A673 (cell line): Measurements from ENCODE around the gene WDR59.

ENCODE experiments used
- EZH2 ChIP-seq: fragments of 200-600 bp; sonication (generic); IDR thresholded peaks from 2 replicates; pipeline ENCODE4 v1.6.1; 2017; ENCODE audit warnings: borderline replicate concordance, low read depth, mild to moderate bottlenecking, mixed read lengths, antibody characterized with exemption, low read length; ENCODE audit not compliant: poor library complexity, severe bottlenecking
- TF ChIP-seq, protein P1 (sequence below): fragments of 300-800, 200-600 bp; sonication (generic); conservative IDR thresholded peaks from 2 replicates; pipeline ENCODE4 v1.5.1; 2017; ENCODE audit warnings: low read depth, mild to moderate bottlenecking, antibody characterized with exemption, low read length, moderate library complexity, mixed read lengths

DNA sequence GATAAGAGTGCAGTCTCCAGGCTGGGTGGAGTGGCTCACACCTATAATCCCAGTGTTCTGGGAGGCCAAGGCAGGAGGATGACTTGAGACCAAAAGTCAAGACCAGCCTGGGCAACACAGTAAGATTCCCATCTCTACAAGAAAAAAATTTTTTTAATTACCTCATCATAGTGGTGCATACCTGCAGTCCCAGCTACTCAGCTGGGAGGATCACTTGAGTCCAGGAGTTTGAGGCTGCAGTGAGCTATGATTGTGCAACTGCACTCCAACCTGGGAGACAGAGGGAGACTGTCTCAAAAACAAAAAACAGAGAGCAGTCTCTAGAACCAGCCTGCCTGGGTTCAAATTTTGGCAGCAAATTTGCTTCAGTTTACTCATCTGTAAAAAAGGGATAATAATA, 45.2 kb downstream of the WDR59 start:
- TF ChIP-seq, protein P1, sequence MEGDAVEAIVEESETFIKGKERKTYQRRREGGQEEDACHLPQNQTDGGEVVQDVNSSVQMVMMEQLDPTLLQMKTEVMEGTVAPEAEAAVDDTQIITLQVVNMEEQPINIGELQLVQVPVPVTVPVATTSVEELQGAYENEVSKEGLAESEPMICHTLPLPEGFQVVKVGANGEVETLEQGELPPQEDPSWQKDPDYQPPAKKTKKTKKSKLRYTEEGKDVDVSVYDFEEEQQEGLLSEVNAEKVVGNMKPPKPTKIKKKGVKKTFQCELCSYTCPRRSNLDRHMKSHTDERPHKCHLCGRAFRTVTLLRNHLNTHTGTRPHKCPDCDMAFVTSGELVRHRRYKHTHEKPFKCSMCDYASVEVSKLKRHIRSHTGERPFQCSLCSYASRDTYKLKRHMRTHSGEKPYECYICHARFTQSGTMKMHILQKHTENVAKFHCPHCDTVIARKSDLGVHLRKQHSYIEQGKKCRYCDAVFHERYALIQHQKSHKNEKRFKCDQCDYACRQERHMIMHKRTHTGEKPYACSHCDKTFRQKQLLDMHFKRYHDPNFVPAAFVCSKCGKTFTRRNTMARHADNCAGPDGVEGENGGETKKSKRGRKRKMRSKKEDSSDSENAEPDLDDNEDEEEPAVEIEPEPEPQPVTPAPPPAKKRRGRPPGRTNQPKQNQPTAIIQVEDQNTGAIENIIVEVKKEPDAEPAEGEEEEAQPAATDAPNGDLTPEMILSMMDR = no peak
- TF ChIP-seq EZH2 = no peak
